Endodermal cell (in vitro differentiated cells): ENCODE results near the gene NNMT. TPM values are rescaled to one million over a fixed set of nuclear protein-coding genes. Genes with fewer than 3 reads are reported as not detected.
A peak's percentile ranks its signal among the peaks of the same experiment; 100 is the strongest.

Source experiments
- DNase-seq: peaks from one replicate; pipeline ENCODE4 v3.0.0-alpha.2; 2017
- H3K27ac ChIP-seq: 2 replicates; pipeline ENCODE4 v1.5.1; 2013; ENCODE audit warnings: mild to moderate bottlenecking, low read depth, low read length, moderate library complexity
- H3K27me3 ChIP-seq: 2 replicates; pipeline ENCODE4 v1.6.1; 2013; ENCODE audit warnings: mild to moderate bottlenecking, low read length, moderate library complexity; ENCODE audit not compliant: insufficient read depth, control insufficient read depth, poor library complexity, severe bottlenecking
- H3K36me3 ChIP-seq: 2 replicates; pipeline ENCODE4 v1.7.0; 2013; ENCODE audit warnings: mild to moderate bottlenecking, low read length, moderate library complexity; ENCODE audit not compliant: control insufficient read depth, insufficient read depth
- H3K4me1 ChIP-seq: one replicate; pipeline ENCODE4 v1.7.0; 2013; ENCODE audit warnings: low read length; ENCODE audit not compliant: control insufficient read depth, insufficient read depth
- H3K4me3 ChIP-seq: 2 replicates; pipeline ENCODE4 v1.5.1; 2013; ENCODE audit warnings: mild to moderate bottlenecking, low read length, moderate library complexity
- H3K9ac ChIP-seq: 2 replicates; pipeline ENCODE4 v1.6.1; 2013; ENCODE audit warnings: mild to moderate bottlenecking, low read length, moderate library complexity; ENCODE audit not compliant: poor library complexity, severe bottlenecking; ENCODE audit errors: extremely low read depth
- H3K9me3 ChIP-seq: 2 replicates; pipeline ENCODE4 v1.6.1; 2013; ENCODE audit warnings: mild to moderate bottlenecking, low read length, moderate library complexity; ENCODE audit not compliant: control insufficient read depth
- H3K27ac Mint-ChIP-seq: 2 replicates; pipeline ENCODE4 v1.8.0; 2020; ENCODE audit warnings: mixed read lengths
- H3K27me3 Mint-ChIP-seq: 2 replicates; pipeline ENCODE4 v1.8.0; 2021; ENCODE audit warnings: mild to moderate bottlenecking, mixed read lengths; ENCODE audit not compliant: insufficient read depth
- H3K36me3 Mint-ChIP-seq: 2 replicates; pipeline ENCODE4 v1.8.0; 2020; ENCODE audit warnings: low read depth, mixed read lengths
- H3K4me1 Mint-ChIP-seq: 2 replicates; pipeline ENCODE4 v1.8.0; 2020; ENCODE audit warnings: mixed read lengths
- H3K4me3 Mint-ChIP-seq: 2 replicates; pipeline ENCODE4 v1.8.0; 2020; ENCODE audit warnings: mild to moderate bottlenecking, moderate library complexity, mixed read lengths
- H3K9me3 Mint-ChIP-seq: 2 replicates; pipeline ENCODE4 v1.8.0; 2020; ENCODE audit warnings: mild to moderate bottlenecking, mixed read lengths
- CTCF ChIP-seq: fragments of 200-600 bp; sonication (generic); conservative IDR thresholded peaks from 2 replicates; pipeline ENCODE4 v1.5.0; 2021; ENCODE audit warnings: antibody characterized with exemption, mild to moderate bottlenecking
- WGBS, 2 experiments: methylation state at CpG; one replicate each; pipeline versions ENCODE4 v1.1.5 to v1.1.7; 2013; ENCODE audit warnings: missing lambda C conversion rate in 2 of 2, mixed read lengths in 1 of 2; ENCODE audit not compliant: insufficient coverage in 1 of 2, insufficient read length in 1 of 2; 5-methylcytosine and 5-hydroxymethylcytosine counted together
- long read RNA-seq, 4 experiments: library from polyadenylated mRNA in 2 of 4; library from RNA in 1 of 4; library from capped mRNA in 1 of 4; stranded (forward) in 3 of 4; unstranded in 1 of 4; transcript quantifications; one replicate each; pipeline ENCODE4 v2.0.0, GENCODE V29; 2020 to 2021; ENCODE audit warnings: inconsistent platforms in 1 of 4
- polyA plus RNA-seq, 2 experiments: library from polyadenylated mRNA; stranded (reverse); fragments of 50-300 nt; gene quantifications; one replicate each; pipeline ENCODE4 v1.2.3, GENCODE V29; 2013
- total RNA-seq, 2 donors: library from RNA; stranded (reverse); fragmentation: NEBNext Ultra II Directional in 1 of 2; extraction: Animal tissue kit (Norgen Biotek cat#: 25700) in 1 of 2; gene quantifications; 2 replicates in 1 of 2; 3 replicates in 1 of 2; pipeline ENCODE4 v1.2.1, GENCODE V29; 2021

Gene NNMT
- total RNA-seq: not detected
- 4.1 TPM for polyA plus RNA-seq (2013, experiment 1 of 2)
- polyA plus RNA-seq (2013, experiment 2 of 2): 4.0 TPM
- long read RNA-seq, experiment 1: 0 reads
- long read RNA-seq, experiment 2: 0 reads
- long read RNA-seq, experiment 3: 0 reads
- long read RNA-seq, experiment 4: 0 reads

- no peak within 1 kb of the TSS for H3K4me3 ChIP-seq
- H3K27ac Mint-ChIP-seq: no peak within 1 kb of the TSS
- no peak within 1 kb of the TSS for H3K27ac ChIP-seq
Measured at GRCh38 chr11:114295676-114296604, at the start of gene NNMT. TSS of gene NNMT (plus strand) at chr11:114296399. CDS start at chr11:114296557, 158 bp downstream.

GRCh38 chr11:114247070-114247789 lies 49.0 kb upstream of the NNMT start:
- no peaks in the 10 kb centered on the region for H3K9me3 Mint-ChIP-seq
- peaks cover 9% of the 10 kb centered on the region for H3K4me1 Mint-ChIP-seq
- H3K4me3 Mint-ChIP-seq: no peak overlapping the region
- H3K9me3 ChIP-seq: no peaks in the 10 kb centered on the region
- no peak overlapping the region for H3K9ac ChIP-seq
- H3K4me3 ChIP-seq: no peak overlapping the region
- WGBS, 2 experiments: 91 to 96% methylated on average over 9 to 11 of the region's 11 CpGs
- H3K4me1 ChIP-seq: no peaks in the 10 kb centered on the region
- no peaks in the 10 kb centered on the region for H3K27me3 ChIP-seq
- no peak overlapping the region for H3K27ac Mint-ChIP-seq
- no peak for DNase-seq
- no peaks in the 10 kb centered on the region for H3K36me3 Mint-ChIP-seq
- peaks cover 10% of the 10 kb centered on the region for H3K27me3 Mint-ChIP-seq
- H3K27ac ChIP-seq: no peak overlapping the region
- H3K36me3 ChIP-seq: no peaks in the 10 kb centered on the region
- TF ChIP-seq CTCF: peak; percentile 2

More at GRCh38 chr11:114295676-114296604, at the start of gene NNMT:
- Histone ChIP-seq H3K9ac (no peak within 1 kb of the TSS), H3K36me3 (no peaks in the 10 kb centered on the region), H3K9me3 (no peaks in the 10 kb centered on the region), H3K4me1 (no peaks in the 10 kb centered on the region), H3K27me3 (no peaks in the 10 kb centered on the region)
- no peaks in the 10 kb centered on the region for H3K27me3 Mint-ChIP-seq
- no peak for TF ChIP-seq CTCF
- peak; percentile 20 for DNase-seq
- peaks cover 9% of the 10 kb centered on the region for H3K9me3 Mint-ChIP-seq
- no peaks in the 10 kb centered on the region for H3K4me1 Mint-ChIP-seq
- no peaks in the 10 kb centered on the region for H3K36me3 Mint-ChIP-seq
- H3K4me3 Mint-ChIP-seq: no peak within 1 kb of the TSS
- 92% methylated on average over 4 to 11 of the region's 11 CpGs for WGBS, 2 experiments

- Mint-ChIP-seq H3K27me3 (peaks cover 10% of the 10 kb centered on the region), H3K4me3 (no peak overlapping the region), H3K9me3 (no peaks in the 10 kb centered on the region), H3K4me1 (peaks cover 9% of the 10 kb centered on the region), H3K27ac (no peak overlapping the region), H3K36me3 (no peaks in the 10 kb centered on the region)
- TF ChIP-seq CTCF: no peak
- DNase-seq: no peak
- Histone ChIP-seq H3K27me3 (no peaks in the 10 kb centered on the region), H3K4me3 (no peak overlapping the region), H3K36me3 (no peaks in the 10 kb centered on the region), H3K4me1 (no peaks in the 10 kb centered on the region), H3K9me3 (no peaks in the 10 kb centered on the region), H3K9ac (no peak overlapping the region), H3K27ac (no peak overlapping the region)
- WGBS, 2 experiments: 95 to 98% methylated on average over 16 to 17 of the region's 17 CpGs
Measured at GRCh38 chr11:114250180-114250579, 46.0 kb upstream of the NNMT start.
